Activated T-helper 1 cell treated with Interleukin-2 at 50 U/mL for 16 hours (primary cell): ENCODE measurements around the gene RGR.
A peak's percentile ranks its signal among the peaks of the same experiment; 100 is the strongest.

Experiments
- DNase-seq: peaks from one replicate; pipeline ENCODE4 v3.0.0-alpha.2; 2020; ENCODE audit warnings: low read depth

RGR gene

GRCh38 chr10:84221916-84222315 lies 22.9 kb upstream of the RGR start:
- DNase-seq, result no peak

DNA sequence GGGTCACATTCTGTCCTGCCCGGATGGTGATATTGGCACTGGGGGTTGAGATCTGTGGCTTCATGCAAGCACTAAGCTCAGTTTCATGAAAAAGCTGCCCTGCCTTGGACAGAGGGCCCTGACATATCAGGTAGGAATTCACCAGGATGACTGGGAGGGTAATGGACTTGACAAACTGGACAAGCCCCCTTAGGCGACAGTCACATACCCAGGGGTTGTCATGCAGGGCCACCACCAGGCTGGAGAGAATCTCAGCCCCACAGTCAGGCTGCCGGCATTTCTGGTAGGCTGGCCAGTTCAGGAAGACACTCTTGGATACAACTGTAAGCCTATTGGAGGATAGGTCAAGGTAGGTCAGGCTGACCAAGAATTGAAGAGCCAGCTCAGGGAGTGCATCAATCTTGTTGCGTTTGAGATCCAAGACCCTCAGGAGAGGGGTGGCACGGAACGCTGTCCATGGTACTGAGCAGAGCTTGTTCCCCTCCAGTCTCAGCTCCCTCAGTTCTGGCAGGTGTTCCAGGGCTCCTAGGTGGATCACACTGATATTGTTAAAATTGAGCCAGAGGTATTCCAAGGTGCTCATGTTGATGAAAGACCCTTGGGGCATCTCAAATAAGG lies 20.3 kb upstream of the RGR start:
- no peak for DNase-seq

DNA sequence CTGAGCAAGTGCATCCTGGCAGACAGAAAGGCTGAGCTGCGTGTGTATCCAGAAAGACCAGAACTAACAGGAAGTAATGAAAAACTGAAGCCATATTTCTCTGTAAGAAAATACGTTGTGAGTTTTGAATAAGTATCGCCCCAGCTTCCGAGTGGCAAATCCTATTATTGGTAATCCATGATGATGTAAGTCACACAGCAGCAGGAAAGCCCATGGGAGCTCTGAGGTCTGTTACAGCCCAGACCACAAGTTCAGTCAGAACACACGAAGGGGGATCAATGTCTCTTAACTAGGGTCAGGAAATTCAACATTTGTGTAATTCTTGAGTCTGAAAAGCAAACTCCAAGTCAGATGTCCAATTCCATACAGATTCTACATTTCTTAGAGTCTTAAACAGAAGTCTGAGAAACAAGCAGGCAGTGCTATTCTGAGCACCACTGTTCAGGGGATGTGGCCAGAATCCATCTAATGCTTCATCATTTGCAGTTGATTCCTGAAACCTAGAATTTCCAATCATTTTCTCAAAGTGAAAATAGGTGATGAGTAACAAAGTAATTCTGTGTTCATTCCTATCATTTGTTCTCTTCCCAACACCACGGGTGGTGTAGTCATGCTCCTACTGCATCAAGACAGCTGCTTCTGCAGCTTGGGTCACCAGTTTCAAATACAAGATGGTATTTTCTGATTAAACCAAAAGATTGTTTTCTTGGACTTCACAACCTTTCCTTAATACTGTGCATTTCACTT lies 19.3 kb upstream of the RGR start, which contains the start of gene LRIT2:
LRIT2 (minus strand) TSS at position 118 of the 747 bp plus-strand sequence; CDS start at position 94, 24 bp downstream.
- no peak for DNase-seq

- DNase-seq, result no peak
Observed at GRCh38 chr10:84226616-84227015, 18.2 kb upstream of the RGR start.

- no peak for DNase-seq
Observed at GRCh38 chr10:84227810-84228209, 17.0 kb upstream of the RGR start.

DNA sequence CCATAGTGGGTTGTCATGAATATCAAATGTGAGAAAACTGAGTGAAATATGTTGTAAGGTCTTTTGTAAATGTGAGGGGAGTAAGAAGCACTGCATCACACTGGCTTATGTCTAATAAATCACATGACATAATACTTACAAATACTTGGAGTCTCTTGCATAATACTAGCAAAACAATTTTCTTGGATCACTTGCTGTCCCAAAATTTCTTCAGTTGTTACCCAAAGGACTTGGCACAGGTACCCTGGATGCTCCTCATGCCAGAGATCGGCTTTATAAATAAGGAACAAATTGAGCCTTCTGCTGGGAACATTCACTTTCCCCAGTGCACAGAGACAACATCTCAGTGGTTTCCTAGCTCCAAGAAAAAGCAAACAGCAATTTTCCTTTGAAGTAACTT lies 14.5 kb upstream of the RGR start:
- DNase-seq, result no peak

GRCh38 chr10:84232376-84232775 lies 12.5 kb upstream of the RGR start:
- no peak for DNase-seq

- no peak for DNase-seq
Observed at GRCh38 chr10:84233940-84234339, 10.9 kb upstream of the RGR start.

DNA sequence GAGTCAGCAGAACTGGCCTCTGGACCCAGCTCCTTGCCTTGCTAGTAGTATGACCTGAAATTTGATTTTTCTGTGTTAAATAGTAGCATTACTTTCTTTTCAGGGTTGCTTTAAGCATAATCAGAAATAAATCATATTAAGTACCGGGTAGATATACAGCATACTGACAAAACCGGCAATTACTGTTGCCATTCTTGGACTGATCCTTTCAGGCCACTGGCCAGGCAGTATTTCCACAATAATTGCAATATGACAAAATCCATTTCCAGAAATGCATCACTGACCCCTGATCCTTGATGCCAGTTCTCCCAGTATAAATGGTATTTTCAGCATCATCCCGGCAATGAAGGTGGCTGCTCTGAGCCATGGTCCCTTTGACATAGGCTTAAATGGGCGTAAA lies 10.4 kb upstream of the RGR start:
- no peak for DNase-seq

DNA sequence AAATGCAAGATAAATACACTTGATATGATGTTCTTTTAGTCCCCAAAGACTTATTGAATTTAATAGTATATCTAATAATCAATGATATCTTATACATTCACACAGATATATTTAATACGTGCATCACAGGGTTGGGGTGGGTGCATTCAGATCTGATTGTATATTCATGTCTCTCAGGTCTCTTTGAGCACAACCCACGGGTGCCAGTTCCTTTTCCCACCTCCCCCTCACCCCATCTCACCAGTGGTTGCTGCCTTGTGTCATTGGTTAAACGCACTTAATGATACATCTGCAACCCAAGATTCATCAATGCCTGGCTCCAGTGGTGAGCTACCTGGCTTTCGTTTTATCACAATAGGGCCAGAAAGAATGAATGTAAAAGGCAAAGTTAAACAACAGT lies 9.8 kb upstream of the RGR start:
- no peak for DNase-seq

GRCh38 chr10:84236807-84237198 lies 8.1 kb upstream of the RGR start:
- no peak for DNase-seq

DNA sequence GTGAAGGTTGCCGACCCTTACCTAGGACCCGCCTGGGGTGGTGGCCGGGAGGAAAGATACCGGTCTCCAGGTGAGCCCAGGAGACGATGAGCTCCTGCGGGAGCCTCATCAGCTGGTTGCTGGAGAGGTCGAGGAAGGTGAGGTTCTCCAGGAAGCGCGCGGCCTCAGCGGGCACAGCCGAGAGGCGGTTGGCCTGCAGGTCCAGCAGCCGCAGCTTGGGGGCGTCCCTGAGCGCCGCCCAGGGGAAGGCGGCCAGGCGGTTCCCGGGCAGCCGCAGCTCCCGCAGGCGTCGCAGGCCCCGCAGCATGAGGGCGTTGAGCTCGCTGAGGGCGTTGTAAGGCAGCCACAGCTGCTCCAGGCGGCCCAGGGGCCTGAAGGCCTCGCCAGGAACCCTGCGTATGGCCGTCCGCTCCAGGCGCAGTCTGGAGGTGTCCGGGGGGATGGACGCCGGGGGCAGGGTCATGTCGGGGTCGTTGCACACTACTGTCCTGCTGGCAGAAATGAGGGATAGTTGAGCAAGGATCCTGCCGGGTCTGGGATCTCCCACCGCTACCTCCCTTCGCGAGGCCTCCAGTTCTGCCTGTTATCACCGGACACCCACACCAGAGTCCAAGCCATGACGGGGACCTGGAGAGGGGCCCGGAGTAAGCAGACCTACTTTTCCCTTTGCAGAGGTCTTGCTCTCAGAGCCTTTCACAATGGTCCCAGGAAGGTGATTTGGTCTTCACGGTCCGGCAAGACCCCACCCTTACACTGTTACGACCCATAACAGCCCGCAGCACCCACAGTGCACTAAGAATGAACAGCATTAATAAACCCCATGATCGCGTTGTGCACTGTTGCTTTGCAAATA lies 7.4 kb upstream of the RGR start:
- DNase-seq, result no peak

DNA sequence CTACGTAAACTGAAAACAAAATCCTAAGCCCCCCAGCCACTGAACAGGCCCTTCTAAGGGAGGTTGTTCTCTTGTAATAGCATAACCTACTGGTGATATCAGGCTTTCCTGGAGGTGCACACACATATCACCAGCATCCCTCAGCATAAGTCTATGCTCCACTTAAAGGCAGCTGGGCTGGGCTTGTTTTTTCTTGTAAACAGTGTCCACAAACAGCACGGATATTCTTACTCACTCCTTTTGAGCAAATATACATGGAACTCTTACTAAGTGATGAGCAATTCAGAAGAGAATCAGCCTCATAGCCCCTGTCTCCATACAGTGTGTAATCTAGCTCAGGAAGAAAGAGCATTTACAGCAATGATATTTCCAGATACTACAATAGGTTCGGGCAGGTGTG lies 5.9 kb upstream of the RGR start:
- no peak for DNase-seq

- no peak for DNase-seq
Observed at GRCh38 chr10:84241185-84241790, 3.6 kb upstream of the RGR start, which contains the start of gene LRIT1. Gene LRIT1 (minus strand): TSS chr10:84241546. CDS start chr10:84241439, 107 bp downstream.

DNA sequence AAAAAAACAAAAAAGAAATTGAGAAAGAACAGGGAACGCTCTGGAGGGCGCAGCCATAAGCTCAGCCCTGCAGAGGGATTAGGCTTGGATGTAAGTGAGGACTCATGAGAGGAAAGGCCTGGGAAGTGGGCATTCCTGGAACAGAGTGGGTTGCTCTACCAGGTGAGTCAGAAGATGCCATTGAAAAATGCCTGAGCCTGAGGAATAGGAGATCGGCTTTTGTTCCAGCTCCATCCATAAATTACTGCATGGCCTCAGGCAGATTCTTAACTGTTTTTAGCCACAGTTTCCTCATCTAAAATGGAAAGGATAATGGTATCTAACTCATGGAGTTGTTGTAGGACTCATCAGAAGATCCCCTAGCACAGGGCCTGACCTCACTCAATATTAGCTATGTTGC lies 1.1 kb upstream of the RGR start:
- no peak for DNase-seq

GRCh38 chr10:84247496-84247895 lies 2.6 kb downstream of the RGR start:
- DNase-seq, result no peak

GRCh38 chr10:84248794-84249193 lies 3.9 kb downstream of the RGR start:
- DNase-seq, result no peak

DNA sequence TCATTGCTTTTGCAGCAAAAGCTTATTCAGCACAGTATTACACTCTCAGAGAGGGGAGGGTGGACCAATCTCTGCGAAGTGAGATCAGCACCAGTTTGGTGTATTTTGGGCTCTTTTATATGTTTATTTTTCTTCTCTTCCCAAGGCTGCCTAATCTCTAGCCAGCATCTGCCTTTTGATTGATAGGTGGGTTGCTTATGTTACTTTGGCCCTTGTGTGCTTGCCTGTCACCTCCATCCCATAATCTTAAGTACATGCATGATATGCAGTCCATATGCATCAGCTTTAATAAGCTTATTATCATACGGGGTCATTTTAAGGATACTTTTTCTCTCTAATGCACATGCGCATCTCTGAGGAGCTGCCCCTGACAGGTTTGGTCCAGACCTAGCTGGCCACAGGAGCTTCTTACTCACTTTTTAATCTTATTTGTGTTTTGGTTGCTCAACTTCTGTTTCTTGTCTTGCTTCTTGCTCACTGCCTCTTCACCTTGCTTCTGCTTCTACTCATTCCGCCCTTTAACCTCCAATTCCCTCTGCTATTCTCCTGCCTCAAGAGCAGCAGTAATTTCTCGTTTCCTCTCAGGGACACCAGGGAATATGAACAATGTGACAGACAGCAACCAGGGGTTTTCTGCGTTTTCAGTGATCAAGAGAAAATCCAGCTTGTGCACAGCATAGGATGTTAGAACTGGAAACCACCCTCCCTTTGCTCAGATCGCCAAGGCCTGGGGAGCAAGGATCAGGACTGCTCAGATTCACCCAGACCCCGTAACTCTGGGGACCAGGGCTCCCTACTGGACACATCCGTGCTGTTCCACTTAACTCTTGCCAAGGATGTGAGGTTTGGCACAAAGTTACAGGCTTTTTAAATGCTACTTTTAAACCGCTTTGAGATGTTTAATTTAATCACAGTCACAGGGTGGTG lies 10.0 kb downstream of the RGR start:
- DNase-seq, result no peak

DNA sequence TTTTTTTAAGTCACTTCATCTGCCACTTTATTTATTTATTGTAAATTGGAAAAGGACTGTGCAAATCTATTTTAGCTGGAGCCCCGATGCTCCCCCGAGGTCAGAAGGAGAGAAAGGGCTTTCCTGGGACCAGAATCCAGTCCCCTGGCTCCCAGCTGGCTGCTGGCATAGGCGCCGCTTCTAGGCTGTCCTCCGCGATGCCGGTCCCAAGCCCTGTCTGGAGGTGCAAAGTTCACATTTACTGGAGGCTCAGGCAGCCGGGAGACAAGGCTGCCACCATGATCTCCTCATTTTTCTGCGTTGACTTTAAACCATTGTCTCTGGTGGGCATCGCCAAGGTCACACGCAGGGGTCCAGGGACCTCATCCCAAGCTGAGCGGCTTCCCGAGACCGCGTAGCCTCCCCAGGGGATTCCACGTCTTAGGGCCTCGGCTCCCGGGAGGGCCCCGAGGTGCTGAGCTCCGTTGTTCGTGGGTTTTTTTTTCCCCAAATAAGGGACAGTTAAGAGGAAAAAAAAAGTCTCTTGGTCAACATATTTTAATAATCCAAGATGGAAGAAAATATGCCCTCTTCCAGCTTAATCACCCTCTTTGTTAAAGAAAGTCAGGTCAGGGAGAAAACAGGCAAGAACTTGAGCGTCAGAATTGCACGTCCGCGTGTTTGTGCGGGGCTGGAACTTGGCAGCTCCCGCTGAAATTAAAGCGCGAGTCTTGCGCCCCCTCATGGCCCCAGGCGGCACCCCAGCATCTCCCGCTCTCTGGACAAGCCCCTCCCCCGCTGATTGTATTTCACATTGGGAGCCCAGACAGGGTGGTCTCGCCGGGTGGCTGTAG lies 11.9 kb downstream of the RGR start:
- DNase-seq, result peak; percentile 5

GRCh38 chr10:84257343-84258020 lies 12.6 kb downstream of the RGR start:
- no peak for DNase-seq
